GM19467 (cell line): ENCODE measurements around the gene NLN.
"Not testable (repeated sequence)": the region's sequence is repeated elsewhere in the genome, so short reads cannot be mapped to it uniquely, and the experiment has no call there.

ENCODE experiments used
- ATAC-seq: cut with Tn5 transposase; IDR thresholded peaks from one replicate; pipeline ENCODE4 v1.9.1; 2021; ENCODE audit warnings: mild to moderate bottlenecking, moderate library complexity; ENCODE audit not compliant: unreplicated experiment

The NLN gene

GRCh38 chr5:65769539-65769938 lies 47.5 kb downstream of the NLN start:
- no peak for ATAC-seq

- no peak for ATAC-seq
These were observed 49.3 kb downstream of the NLN start for GRCh38 chr5:65771266-65771665.

- not testable (repeated sequence) for ATAC-seq
These were observed 51.0 kb downstream of the NLN start for GRCh38 chr5:65772963-65773362.

- ATAC-seq, result no peak
These were observed 52.3 kb downstream of the NLN start for GRCh38 chr5:65774346-65774745.

GRCh38 chr5:65775476-65775875 lies 53.5 kb downstream of the NLN start:
- no peak for ATAC-seq

- no peak for ATAC-seq
These were observed 54.6 kb downstream of the NLN start for GRCh38 chr5:65776441-65777141.

- ATAC-seq, result no peak
These were observed 56.1 kb downstream of the NLN start for GRCh38 chr5:65778126-65778525.

GRCh38 chr5:65779643-65780042 lies 57.6 kb downstream of the NLN start:
- no peak for ATAC-seq

- ATAC-seq, result not testable (repeated sequence)
These were observed 66.3 kb downstream of the NLN start for GRCh38 chr5:65788296-65788695.

- ATAC-seq, result no peak
These were observed 68.6 kb downstream of the NLN start for GRCh38 chr5:65790371-65791163.

- ATAC-seq, result no peak
These were observed 70.0 kb downstream of the NLN start for GRCh38 chr5:65791712-65792673.

GRCh38 chr5:65796269-65796668 lies 74.3 kb downstream of the NLN start:
- ATAC-seq, result no peak

GRCh38 chr5:65796751-65797316 lies 74.8 kb downstream of the NLN start:
- ATAC-seq, result no peak

- ATAC-seq, result no peak
These were observed 75.5 kb downstream of the NLN start for GRCh38 chr5:65797481-65797880.

GRCh38 chr5:65799857-65800256 lies 77.9 kb downstream of the NLN start:
- no peak for ATAC-seq

- no peak for ATAC-seq
These were observed 78.8 kb downstream of the NLN start for GRCh38 chr5:65800775-65801174.

GRCh38 chr5:65801352-65801783 lies 79.4 kb downstream of the NLN start:
- no peak for ATAC-seq

- no peak for ATAC-seq
These were observed 80.1 kb downstream of the NLN start for GRCh38 chr5:65802080-65802479.

GRCh38 chr5:65802820-65803219 lies 80.8 kb downstream of the NLN start:
- ATAC-seq, result no peak

- ATAC-seq, result no peak
These were observed 81.8 kb downstream of the NLN start for GRCh38 chr5:65803699-65804391.
